Stomach smooth muscle (tissue), 2 donors: ENCODE results near the gene ACTR3C.

Experiments used
- H3K27ac ChIP-seq: one replicate; pipeline ENCODE4 v1.7.0; 2013; ENCODE audit warnings: mild to moderate bottlenecking, low read length, inconsistent platforms
- H3K27me3 ChIP-seq, 2 donors: one replicate each; pipeline ENCODE4 v1.7.0; 2013; ENCODE audit warnings: low read length in 2 of 2; ENCODE audit not compliant: insufficient read depth in 2 of 2, control insufficient read depth in 1 of 2
- H3K36me3 ChIP-seq, 2 donors: one replicate each; pipeline ENCODE4 v1.7.0; 2013; ENCODE audit warnings: low read length in 2 of 2; ENCODE audit not compliant: control insufficient read depth in 2 of 2, insufficient read depth in 2 of 2
- H3K4me1 ChIP-seq: one replicate; pipeline ENCODE4 v1.7.0; 2013; ENCODE audit warnings: low read length; ENCODE audit not compliant: control insufficient read depth, insufficient read depth
- H3K4me3 ChIP-seq, 2 donors: one replicate each; pipeline ENCODE4 v1.7.0; 2013; ENCODE audit warnings: low read length in 2 of 2
- H3K9ac ChIP-seq, 2 donors: one replicate each; pipeline ENCODE4 v1.7.0; 2013; ENCODE audit warnings: low read length in 2 of 2, mild to moderate bottlenecking in 1 of 2
- H3K9me3 ChIP-seq, 2 donors: one replicate each; pipeline ENCODE4 v1.7.0; 2013; ENCODE audit warnings: low read length in 2 of 2; ENCODE audit not compliant: control insufficient read depth in 2 of 2
- donor health status: healthy.
- donor health status: Pancreatic carcinoma.

The ACTR3C gene

GRCh38 chr7:150367677-150368095, 44.3 kb upstream of the ACTR3C start:
- H3K27ac ChIP-seq: peak overlapping the region; percentile 82
- peaks cover 19% of the 10 kb centered on the region for H3K4me1 ChIP-seq

GRCh38 chr7:150365673-150366398, 42.5 kb upstream of the ACTR3C start:
- Histone ChIP-seq H3K9ac (no peak overlapping the region), H3K27ac (no peak overlapping the region)

More at GRCh38 chr7:150367677-150368095, 44.3 kb upstream of the ACTR3C start:
- H3K4me3 ChIP-seq: peak overlapping the region; percentile 47 to 92
- H3K9ac ChIP-seq: peak overlapping the region; percentile 90 to 93
- no peaks in the 10 kb centered on the region for H3K9me3 ChIP-seq
- peaks cover 3 to 7% of the 10 kb centered on the region in 2 donors for H3K36me3 ChIP-seq
- no peaks in the 10 kb centered on the region for H3K27me3 ChIP-seq

GRCh38 chr7:150365194-150365593, 41.8 kb upstream of the ACTR3C start:
- no peaks in the 10 kb centered on the region for H3K9me3 ChIP-seq
- H3K9ac ChIP-seq: no peak overlapping the region
- H3K4me1 ChIP-seq: peaks cover 15% of the 10 kb centered on the region
- no peak overlapping the region for H3K4me3 ChIP-seq
- H3K36me3 ChIP-seq: no peaks in the 10 kb centered on the region
- no peak overlapping the region for H3K27ac ChIP-seq
- no peaks in the 10 kb centered on the region for H3K27me3 ChIP-seq

More at GRCh38 chr7:150365673-150366398, 42.5 kb upstream of the ACTR3C start:
- H3K9me3 ChIP-seq: no peaks in the 10 kb centered on the region
- H3K27me3 ChIP-seq: no peaks in the 10 kb centered on the region
- peaks cover 0 to 3% of the 10 kb centered on the region in 2 donors for H3K36me3 ChIP-seq
- H3K4me1 ChIP-seq: peaks cover 22% of the 10 kb centered on the region
- no peak overlapping the region for H3K4me3 ChIP-seq

GRCh38 chr7:150363872-150364271, 40.5 kb upstream of the ACTR3C start:
- no peak overlapping the region for H3K27ac ChIP-seq
- no peaks in the 10 kb centered on the region for H3K27me3 ChIP-seq
- no peak overlapping the region for H3K9ac ChIP-seq
- H3K4me1 ChIP-seq: peaks cover 3% of the 10 kb centered on the region
- no peak overlapping the region for H3K4me3 ChIP-seq
- no peaks in the 10 kb centered on the region for H3K9me3 ChIP-seq
- no peaks in the 10 kb centered on the region for H3K36me3 ChIP-seq

GRCh38 chr7:150363370-150363769, 40.0 kb upstream of the ACTR3C start:
- H3K4me3 ChIP-seq: no peak overlapping the region
- H3K4me1 ChIP-seq: peaks cover 3% of the 10 kb centered on the region
- H3K27ac ChIP-seq: no peak overlapping the region
- H3K27me3 ChIP-seq: no peaks in the 10 kb centered on the region
- no peak overlapping the region for H3K9ac ChIP-seq
- H3K9me3 ChIP-seq: no peaks in the 10 kb centered on the region
- no peaks in the 10 kb centered on the region for H3K36me3 ChIP-seq

- no peak overlapping the region for H3K27ac ChIP-seq
- no peaks in the 10 kb centered on the region for H3K27me3 ChIP-seq
- H3K4me1 ChIP-seq: peaks cover 3% of the 10 kb centered on the region
- H3K4me3 ChIP-seq: no peak overlapping the region
- no peak overlapping the region for H3K9ac ChIP-seq
- H3K36me3 ChIP-seq: no peaks in the 10 kb centered on the region
- H3K9me3 ChIP-seq: no peaks in the 10 kb centered on the region
These were observed 38.7 kb upstream of the ACTR3C start for GRCh38 chr7:150361807-150362621.

- no peaks in the 10 kb centered on the region for H3K27me3 ChIP-seq
- H3K4me1 ChIP-seq: peaks cover 3% of the 10 kb centered on the region
- H3K27ac ChIP-seq: no peak overlapping the region
- H3K36me3 ChIP-seq: no peaks in the 10 kb centered on the region
- H3K4me3 ChIP-seq: no peak overlapping the region
- no peak overlapping the region for H3K9ac ChIP-seq
- no peaks in the 10 kb centered on the region for H3K9me3 ChIP-seq
These were observed 38.1 kb upstream of the ACTR3C start for GRCh38 chr7:150361402-150361801.

GRCh38 chr7:150360363-150361058, 37.2 kb upstream of the ACTR3C start:
- H3K9ac ChIP-seq: no peak overlapping the region
- H3K9me3 ChIP-seq: no peaks in the 10 kb centered on the region
- no peak overlapping the region for H3K27ac ChIP-seq
- no peaks in the 10 kb centered on the region for H3K36me3 ChIP-seq
- no peaks in the 10 kb centered on the region for H3K27me3 ChIP-seq
- no peak overlapping the region for H3K4me3 ChIP-seq
- H3K4me1 ChIP-seq: peaks cover 6% of the 10 kb centered on the region

GRCh38 chr7:150359622-150360362, 36.4 kb upstream of the ACTR3C start:
- Histone ChIP-seq H3K36me3 (no peaks in the 10 kb centered on the region), H3K9me3 (no peaks in the 10 kb centered on the region), H3K4me1 (peaks cover 13% of the 10 kb centered on the region), H3K27ac (no peak overlapping the region), H3K9ac (no peak overlapping the region), H3K27me3 (no peaks in the 10 kb centered on the region), H3K4me3 (no peak overlapping the region)

- Histone ChIP-seq H3K9me3 (no peaks in the 10 kb centered on the region), H3K4me1 (peaks cover 14% of the 10 kb centered on the region), H3K36me3 (no peaks in the 10 kb centered on the region), H3K4me3 (no peak overlapping the region), H3K9ac (no peak overlapping the region), H3K27ac (no peak overlapping the region), H3K27me3 (no peaks in the 10 kb centered on the region)
These were observed 35.8 kb upstream of the ACTR3C start for GRCh38 chr7:150358988-150359621.
